ENCODE results near the gene MS4A14.
"Not testable (repeated sequence)": the region's sequence is repeated elsewhere in the genome, so short reads cannot be mapped to it uniquely, and the experiment has no call there.

The MS4A14 gene, protein sequence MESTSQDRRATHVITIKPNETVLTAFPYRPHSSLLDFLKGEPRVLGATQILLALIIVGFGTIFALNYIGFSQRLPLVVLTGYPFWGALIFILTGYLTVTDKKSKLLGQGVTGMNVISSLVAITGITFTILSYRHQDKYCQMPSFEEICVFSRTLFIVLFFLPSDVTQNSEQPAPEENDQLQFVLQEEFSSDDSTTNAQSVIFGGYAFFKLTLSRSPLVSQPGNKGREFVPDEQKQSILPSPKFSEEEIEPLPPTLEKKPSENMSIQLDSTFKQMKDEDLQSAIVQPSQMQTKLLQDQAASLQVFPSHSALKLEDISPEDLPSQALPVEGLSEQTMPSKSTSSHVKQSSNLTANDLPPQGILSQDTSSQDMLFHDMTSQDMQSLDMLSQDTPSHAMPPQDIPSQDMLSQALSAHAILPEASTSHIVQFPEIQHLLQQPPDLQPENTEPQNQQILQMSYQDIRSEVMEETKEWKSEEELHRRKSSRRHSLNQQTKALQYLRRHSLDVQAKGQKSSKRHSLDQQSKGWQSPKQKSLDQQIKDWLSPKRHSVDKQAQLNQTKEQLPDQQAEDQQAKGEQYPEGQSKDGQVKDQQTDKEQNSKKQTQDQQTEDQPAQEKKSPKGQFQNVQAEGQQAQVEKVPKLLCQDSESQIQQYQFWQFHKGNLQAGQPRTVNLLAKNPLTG

GRCh38 chr11:60396382-60396781 lies at the start of gene MS4A14:
Gene MS4A14 (plus strand): TSS chr11:60396459. CDS start chr11:60396579, 120 bp downstream.
- DNase-seq (ENCODE audit: low read depth), result no peak

DNA sequence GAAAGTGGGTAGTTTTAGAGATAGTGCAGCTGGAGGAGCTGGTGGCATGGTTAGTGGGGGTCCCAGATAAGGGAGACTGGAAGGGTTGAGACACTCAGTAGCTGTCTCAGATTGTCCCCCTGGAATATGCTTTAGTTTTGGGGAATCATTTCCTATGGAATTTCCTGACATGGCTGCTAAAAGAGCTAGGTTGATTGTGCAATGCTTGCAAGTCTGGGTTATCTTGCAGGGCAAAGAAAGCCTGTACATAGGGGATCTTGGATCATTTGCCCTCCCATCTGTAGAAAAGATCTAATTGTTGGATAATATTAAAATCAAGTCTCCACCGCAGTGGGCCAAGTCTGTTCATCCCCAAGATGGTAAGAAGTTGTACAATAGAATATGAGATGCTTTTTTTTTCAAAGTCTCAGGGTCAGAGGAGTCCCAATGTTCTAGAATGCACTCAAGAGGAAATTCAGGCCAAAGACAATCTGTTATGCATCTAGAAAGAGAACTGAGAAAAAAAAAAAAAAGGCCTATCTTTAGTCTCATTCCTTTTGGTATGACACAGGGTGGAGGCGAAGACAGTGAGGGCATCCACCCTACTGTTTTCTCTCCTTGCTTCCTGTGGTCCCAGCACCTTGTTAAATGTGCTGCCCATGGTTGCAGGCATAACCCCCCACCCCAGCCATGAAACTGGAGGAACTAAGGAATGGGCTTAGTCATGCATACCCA lies 49.0 kb upstream of the MS4A14 start:
- no peak for DNase-seq (ENCODE audit: low read depth)

DNA sequence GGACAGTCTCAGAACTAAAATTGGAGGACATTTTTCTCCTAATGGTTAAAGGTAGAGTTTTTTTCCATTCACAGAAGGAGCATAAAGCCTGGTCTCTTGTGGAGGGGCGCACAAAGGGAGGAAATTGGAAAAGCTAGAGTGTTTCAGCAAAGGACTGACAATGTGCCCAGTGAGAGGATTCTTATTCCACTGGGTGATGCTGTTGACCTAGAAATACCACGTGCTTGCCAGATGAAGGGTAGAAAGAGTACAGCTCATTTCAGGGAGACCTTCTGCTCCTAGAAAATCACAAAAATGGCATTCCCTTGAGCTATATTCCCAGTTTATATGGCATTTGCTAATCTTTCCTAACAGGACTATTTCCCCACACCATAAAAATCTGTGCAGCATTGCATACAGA lies 48.1 kb upstream of the MS4A14 start:
- DNase-seq (ENCODE audit: low read depth), result no peak

GRCh38 chr11:60349990-60350389 lies 46.3 kb upstream of the MS4A14 start:
- no peak for DNase-seq (ENCODE audit: low read depth)

DNA sequence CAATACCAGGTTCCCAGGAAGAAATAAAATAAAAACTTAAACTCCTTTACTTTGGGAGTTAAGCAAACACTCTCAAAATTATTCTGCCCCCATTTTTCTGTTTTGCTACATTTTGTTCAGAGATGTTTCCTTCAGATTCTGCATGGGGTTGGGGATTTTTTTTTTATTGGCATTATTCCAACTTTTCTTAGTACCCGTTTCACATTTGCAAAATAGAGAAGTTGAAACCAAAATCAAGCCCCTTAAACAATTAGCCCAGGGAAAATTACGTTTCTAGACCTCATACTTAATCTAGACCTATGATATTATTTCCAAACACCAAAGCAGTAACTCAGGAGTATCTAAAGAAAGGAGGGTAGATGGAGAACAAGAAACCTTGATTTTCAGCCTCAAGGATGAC lies 38.5 kb upstream of the MS4A14 start:
- no peak for DNase-seq (ENCODE audit: low read depth)

DNA sequence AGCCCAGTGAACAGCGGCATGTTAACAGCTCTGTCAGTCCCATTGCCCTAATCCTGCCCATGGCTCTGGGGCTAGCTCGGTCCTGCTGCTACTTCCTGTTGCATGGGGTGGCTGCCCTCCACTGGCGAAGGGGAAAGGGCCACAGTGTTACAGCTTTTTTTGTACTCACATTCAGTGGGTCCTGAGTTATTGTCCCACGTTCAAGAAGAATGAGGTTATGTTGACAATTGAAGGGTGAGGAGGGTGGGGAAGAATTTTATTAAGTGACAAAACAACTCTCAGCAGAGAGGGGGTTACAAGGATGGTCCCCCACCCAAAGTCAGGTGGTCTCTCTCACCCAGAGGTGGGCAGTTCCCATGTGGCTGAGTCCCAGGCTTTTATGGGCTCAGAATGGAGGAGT lies 35.6 kb upstream of the MS4A14 start:
- DNase-seq (ENCODE audit: low read depth), result no peak

- no peak for DNase-seq (ENCODE audit: low read depth)
Observed at GRCh38 chr11:60362241-60362640, 34.0 kb upstream of the MS4A14 start.

- peak; percentile 38 for DNase-seq (ENCODE audit: low read depth)
Observed at GRCh38 chr11:60363542-60364470, 32.5 kb upstream of the MS4A14 start.

DNA sequence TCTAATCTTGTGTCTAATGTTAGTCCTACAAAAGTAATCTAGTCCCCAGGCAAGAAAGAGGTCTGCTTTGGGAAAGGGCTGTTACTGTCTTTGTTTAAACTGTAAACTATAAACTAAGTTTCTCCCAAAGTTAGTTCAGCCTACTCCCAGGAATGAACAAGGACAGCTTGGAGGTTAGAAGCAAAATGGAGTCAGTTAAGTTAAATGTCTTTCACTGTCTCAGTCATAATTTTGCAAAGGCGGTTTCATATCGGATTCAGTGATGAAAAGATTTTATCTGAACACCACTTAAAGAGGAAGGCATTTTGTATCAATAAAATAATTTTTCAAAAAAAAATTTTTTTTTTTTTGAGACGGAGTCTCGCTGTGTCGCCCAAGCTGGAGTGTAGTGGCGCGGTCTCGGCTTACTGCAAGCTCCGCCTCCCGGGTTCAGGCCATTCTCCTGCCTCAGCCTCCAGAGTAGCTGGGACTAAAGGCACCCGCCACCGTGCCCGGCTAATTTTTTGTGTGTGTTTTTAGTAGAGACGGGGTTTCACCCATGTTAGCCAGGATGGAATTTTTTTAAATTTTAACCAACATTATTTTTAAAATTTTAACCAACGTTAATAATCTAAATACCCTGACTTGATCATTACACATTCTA lies 29.9 kb upstream of the MS4A14 start:
- DNase-seq (ENCODE audit: low read depth), result not testable (repeated sequence)

DNA sequence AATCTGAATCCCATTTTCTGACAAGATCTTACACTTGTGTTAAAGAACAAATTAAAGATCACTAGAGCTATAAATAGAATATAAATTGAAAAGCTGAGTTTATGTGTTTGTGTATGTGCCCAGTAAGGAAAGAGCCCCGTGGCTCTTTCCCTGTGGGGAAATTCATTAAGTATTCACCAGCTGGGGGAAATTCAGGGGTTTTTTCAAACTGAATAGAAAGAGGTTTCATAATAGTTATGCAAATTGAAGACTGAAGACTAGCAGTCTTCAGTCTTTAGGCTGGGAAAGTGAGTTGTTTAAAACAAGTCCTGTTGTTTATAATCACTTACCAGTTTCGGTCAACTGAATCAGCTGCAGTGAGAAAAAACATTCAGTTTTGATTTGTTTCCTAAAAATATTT lies 29.2 kb upstream of the MS4A14 start:
- DNase-seq (ENCODE audit: low read depth), result no peak

DNA sequence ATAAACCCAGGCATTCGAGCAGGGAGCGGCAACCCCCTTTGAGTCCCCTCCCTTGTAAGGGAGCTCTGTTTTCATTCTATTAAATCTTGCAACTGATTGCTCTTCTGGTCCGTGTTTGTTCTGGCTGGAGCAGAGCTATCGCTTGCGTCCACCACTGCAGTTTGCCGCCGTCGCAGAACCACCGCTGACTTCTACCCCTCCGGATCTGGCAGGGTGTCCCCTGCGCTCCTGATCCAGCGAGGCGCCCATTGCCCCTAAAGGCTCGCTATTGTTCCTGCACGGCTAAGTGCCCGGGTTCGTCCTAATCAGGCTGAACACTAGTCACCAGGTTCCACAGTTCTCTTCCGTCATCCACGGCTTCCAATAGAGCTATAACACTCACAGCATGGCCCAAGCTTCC lies 28.4 kb upstream of the MS4A14 start:
- no peak for DNase-seq (ENCODE audit: low read depth)

DNA sequence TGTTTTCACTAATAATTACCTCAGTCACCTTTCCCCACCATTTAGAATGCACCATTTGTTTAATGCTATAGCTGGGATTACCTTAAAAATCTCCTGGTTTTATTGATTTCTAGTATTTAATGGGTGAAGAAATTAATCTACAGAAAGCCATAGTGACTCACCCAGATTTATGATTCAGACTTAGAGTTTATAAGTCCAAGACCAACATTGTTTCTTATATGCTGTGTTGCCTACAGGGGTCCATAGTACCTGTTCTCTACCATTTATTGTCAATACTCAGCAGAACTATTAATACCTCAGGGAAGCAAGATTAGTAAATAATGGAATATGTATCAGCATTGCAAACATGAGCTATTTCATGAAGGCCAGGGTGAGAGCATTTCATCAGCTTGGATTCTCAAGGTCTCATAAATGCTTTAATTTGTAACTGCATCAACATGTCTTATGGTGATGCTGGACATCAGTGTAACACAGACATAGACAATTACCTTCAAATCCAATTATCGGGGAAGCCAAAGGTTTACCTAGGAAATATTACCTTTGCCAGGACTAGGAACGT lies 25.9 kb upstream of the MS4A14 start:
- no peak for DNase-seq (ENCODE audit: low read depth)

- DNase-seq (ENCODE audit: low read depth), result no peak
Observed at GRCh38 chr11:60370811-60371298, 25.4 kb upstream of the MS4A14 start.

GRCh38 chr11:60371386-60371785 lies 24.9 kb upstream of the MS4A14 start:
- no peak for DNase-seq (ENCODE audit: low read depth)

- DNase-seq (ENCODE audit: low read depth), result no peak
Observed at GRCh38 chr11:60371854-60372253, 24.4 kb upstream of the MS4A14 start.

DNA sequence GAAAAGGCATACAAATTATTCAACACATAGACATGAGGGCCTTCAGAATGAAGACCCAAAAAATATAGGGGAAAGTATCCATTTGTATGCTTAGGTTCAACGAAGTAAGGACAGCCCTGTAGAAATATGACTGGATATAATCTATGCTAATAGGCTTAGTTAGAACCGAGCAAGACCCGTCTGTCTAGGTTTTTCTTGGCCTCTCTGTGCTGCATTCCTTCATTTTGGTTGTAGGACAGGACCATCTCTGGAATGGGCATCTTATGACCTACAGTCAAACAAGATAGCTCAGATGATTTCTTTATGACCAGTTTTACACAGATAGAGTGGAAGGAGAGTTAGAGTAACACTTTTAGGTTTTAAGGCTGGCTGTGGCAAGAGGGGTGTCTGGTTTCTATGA lies 23.5 kb upstream of the MS4A14 start:
- DNase-seq (ENCODE audit: low read depth), result no peak

DNA sequence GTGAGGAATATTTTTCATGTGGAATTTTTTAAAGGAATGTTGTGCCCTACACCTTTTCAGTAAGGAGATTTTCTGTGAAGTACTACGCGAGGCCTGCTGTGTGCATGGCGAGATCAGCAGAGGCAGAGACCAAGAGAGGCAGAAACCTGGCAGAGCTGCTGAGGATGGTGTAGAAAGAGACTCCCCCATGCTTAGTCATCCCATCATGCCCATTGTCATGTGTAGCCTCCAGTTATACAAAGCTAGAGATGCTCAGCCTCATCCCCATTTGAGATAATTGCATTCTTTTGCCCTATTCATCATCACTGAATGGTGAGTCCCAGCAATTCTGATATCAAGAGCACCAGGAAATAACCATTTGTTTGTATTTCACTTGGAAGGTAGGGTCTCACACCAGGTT lies 20.9 kb upstream of the MS4A14 start:
- no peak for DNase-seq (ENCODE audit: low read depth)

DNA sequence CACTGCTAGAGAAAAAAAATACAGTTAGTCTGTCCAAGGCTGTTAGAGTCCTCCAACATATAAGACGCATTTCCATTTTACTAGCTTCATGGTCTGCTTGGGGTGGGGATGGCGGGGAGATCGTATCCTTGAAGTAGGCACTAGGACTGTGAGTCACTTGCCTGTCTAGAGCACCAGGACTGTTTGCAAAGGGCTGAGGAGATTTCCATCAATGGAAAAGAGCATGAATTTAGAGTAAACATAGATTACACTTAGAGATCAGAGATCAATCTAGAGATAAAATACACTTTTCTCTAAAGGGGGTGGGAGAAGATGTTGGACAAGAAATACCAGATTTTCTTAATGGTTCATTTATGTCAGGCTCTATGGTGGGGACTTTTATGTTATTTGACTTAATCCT lies 19.7 kb upstream of the MS4A14 start:
- no peak for DNase-seq (ENCODE audit: low read depth)

DNA sequence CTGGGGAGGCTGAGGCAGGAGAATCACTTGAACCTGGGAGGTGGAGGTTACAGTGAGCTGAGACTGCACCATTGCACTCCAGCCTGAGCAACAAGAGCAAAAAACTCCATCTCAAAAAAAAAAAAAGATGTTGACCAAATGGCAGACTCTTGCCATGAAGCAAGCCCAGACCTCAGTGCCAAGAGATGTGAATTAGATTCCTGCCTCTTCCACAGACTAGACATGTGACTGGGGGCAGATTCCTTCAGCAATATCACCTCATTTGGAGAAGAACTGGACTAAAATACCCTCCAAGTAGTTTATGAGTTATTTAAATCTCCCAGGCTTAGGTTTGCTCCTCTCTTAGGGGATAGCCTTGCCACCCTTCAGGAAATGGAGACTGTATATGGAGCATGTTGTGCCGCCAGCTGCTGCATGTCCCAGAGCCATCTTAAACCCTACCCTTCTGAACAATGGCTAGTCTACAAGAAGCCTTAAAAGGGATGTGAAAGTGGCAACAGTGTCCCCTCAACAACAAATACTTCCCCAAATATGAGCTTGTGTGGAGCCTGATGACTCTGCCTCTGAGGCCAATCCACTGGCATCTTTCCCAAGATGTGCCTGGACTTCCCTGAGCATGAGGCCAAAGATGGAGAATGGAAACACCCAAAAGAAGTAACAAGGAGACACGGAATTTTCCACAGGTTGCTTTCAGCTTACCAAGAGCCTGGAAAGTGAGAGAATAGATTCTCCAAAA lies 18.7 kb upstream of the MS4A14 start:
- DNase-seq (ENCODE audit: low read depth), result no peak

DNA sequence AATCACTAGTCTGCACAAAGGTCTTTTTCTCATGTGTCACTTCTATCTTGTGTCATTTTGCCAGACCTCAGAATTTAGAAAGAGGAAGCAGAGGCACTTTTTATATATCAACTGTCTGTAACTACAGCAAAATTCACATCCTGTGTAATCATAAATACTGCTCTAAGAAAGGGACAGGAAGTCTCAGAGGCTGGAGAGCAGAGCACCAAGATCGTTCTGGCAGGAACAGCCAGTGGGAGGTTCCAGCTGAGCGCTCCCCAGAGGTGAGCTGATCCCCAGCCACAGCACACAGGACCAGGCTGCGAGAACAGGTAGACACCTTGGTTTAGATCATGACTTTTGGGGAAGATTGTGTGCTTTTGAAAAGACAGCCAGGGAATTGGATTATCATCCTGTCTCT lies 17.9 kb upstream of the MS4A14 start, which contains the start of gene MS4A7:
Gene MS4A7 (plus strand): TSS at position 179 of the 400 bp plus-strand sequence. CDS start 4,610 bp downstream, outside the sequence.
- DNase-seq (ENCODE audit: low read depth), result no peak

Measured in CMK (cell line).